ENCODE data around the gene ITGAL. TPM values are rescaled to one million over a fixed set of nuclear protein-coding genes. Genes with fewer than 3 reads are reported as not detected.
"Not testable (repeated sequence)": the region's sequence is repeated elsewhere in the genome, so short reads cannot be mapped to it uniquely, and the experiment has no call there.

ITGAL gene
- 2.1 TPM for polyA plus RNA-seq (ENCODE audit: insufficient read length)
- long read RNA-seq, donor 1: 0 reads
- long read RNA-seq, donor 2: 0 reads
- long read RNA-seq, donor 3: 0 reads
- long read RNA-seq, donor 4: 0 reads
- long read RNA-seq, donor 5: 0 reads
- long read RNA-seq, donor 6: 0 reads
- long read RNA-seq, donor 7: 0 reads
- long read RNA-seq, donor 8: 0 reads

- DNase-seq: no peak
Observed at GRCh38 chr16:30472328-30472942, at the start of gene ITGAL. ITGAL (plus strand) TSS chr16:30472742; CDS start chr16:30472838, 96 bp downstream.

GRCh38 chr16:30428055-30428454 is 44.5 kb upstream of the ITGAL start:
- DNase-seq: no peak

GRCh38 chr16:30429418-30429677 is 43.2 kb upstream of the ITGAL start:
- DNase-seq: no peak

GRCh38 chr16:30429678-30430427 is 42.7 kb upstream of the ITGAL start, which contains the start of gene DCTPP1:
DCTPP1 (minus strand) TSS chr16:30430030; CDS start chr16:30429980, 50 bp downstream.
- DNase-seq: peak; percentile 99

GRCh38 chr16:30430428-30430970 is 42.0 kb upstream of the ITGAL start:
- DNase-seq: no peak

GRCh38 chr16:30434852-30435251 is 37.7 kb upstream of the ITGAL start:
- DNase-seq: no peak

GRCh38 chr16:30437511-30438046 is 35.0 kb upstream of the ITGAL start:
- no peak for DNase-seq

- DNase-seq: no peak
Observed at GRCh38 chr16:30438835-30439234, 33.7 kb upstream of the ITGAL start.

GRCh38 chr16:30439720-30440348 is 32.7 kb upstream of the ITGAL start:
- DNase-seq: no peak

GRCh38 chr16:30443631-30444030 is 28.9 kb upstream of the ITGAL start:
- no peak for DNase-seq

GRCh38 chr16:30444231-30445148 is 28.1 kb upstream of the ITGAL start:
- no peak for DNase-seq

GRCh38 chr16:30445149-30445407 is 27.5 kb upstream of the ITGAL start:
- DNase-seq: no peak

GRCh38 chr16:30445408-30446202 is 26.9 kb upstream of the ITGAL start, which contains the start of gene SEPHS2:
SEPHS2 (minus strand) TSS chr16:30445874; CDS start chr16:30445727, 147 bp downstream.
- DNase-seq: peak; percentile 99

GRCh38 chr16:30446203-30446595 is 26.3 kb upstream of the ITGAL start:
- DNase-seq: no peak

GRCh38 chr16:30447512-30448226 is 24.9 kb upstream of the ITGAL start:
- DNase-seq: no peak

GRCh38 chr16:30449116-30449435 is 23.5 kb upstream of the ITGAL start:
- no peak for DNase-seq

GRCh38 chr16:30452709-30453580 is 19.6 kb upstream of the ITGAL start:
- DNase-seq: not testable (repeated sequence)

- DNase-seq: no peak
Observed at GRCh38 chr16:30456302-30456701, 16.2 kb upstream of the ITGAL start.

GRCh38 chr16:30457256-30457655 is 15.3 kb upstream of the ITGAL start:
- no peak for DNase-seq
